IMR-90 (cell line): ENCODE results near the gene CHAC1. TPM values are rescaled to one million over a fixed set of nuclear protein-coding genes. Genes with fewer than 3 reads are reported as not detected.

ENCODE experiments used
- ATAC-seq: fragments of 200-7000 bp; cut with Tn5 transposase; 2 replicates; pipeline ENCODE4 v1.9.1; 2020; ENCODE audit warnings: low read depth, mild to moderate bottlenecking, moderate library complexity
- BruUV-seq: library from RNA; stranded (reverse); fragments of 400-500 nt; replicated peaks from 2 replicates; lab custom pipeline; 2021; lab: Mats Ljungman, UMichigan
- CTCF ChIA-PET: fragments of 300-600 bp; formaldehyde crosslinking; extraction: SDS; loops from one replicate; lab custom pipeline; 2021; ENCODE audit warnings: antibody characterized with exemption; lab: Yijun Ruan, JAX
- POLR2A ChIA-PET: fragments of 300-600 bp; sonication (Branson Sonifier 250); formaldehyde crosslinking; loops from one replicate; lab custom pipeline; 2022; ENCODE audit warnings: antibody characterized with exemption; ENCODE audit not compliant: unreplicated experiment; lab: Charles Lee
- DNase-seq: peaks from one replicate; pipeline ENCODE4 v3.0.0; 2013
- H2AFZ ChIP-seq: replicated peaks from 2 replicates; pipeline ENCODE3; 2013; ENCODE audit warnings: low read length, mild to moderate bottlenecking; ENCODE audit not compliant: poor library complexity
- H2AK5ac ChIP-seq: 2 replicates; pipeline ENCODE4 v1.6.1; 2013; ENCODE audit warnings: low read depth, low read length, inconsistent platforms
- H2AK9ac ChIP-seq: replicated peaks from 2 replicates; pipeline ENCODE3; 2013; ENCODE audit warnings: mild to moderate bottlenecking, low read depth, low read length, moderate library complexity; ENCODE audit not compliant: poor library complexity
- H2BK120ac ChIP-seq: 2 replicates; pipeline ENCODE4 v1.6.1; 2013; ENCODE audit warnings: low read depth, low read length, inconsistent platforms
- H2BK15ac ChIP-seq: 3 replicates; pipeline ENCODE4 v1.6.1; 2013; ENCODE audit warnings: low read depth, low read length, inconsistent platforms
- H2BK20ac ChIP-seq: 2 replicates; pipeline ENCODE4 v1.6.1; 2013; ENCODE audit warnings: low read depth, mild to moderate bottlenecking, inconsistent platforms, low read length, moderate library complexity
- H2BK5ac ChIP-seq: 2 replicates; pipeline ENCODE4 v1.6.1; 2013; ENCODE audit warnings: mild to moderate bottlenecking, low read depth, low read length, inconsistent platforms; ENCODE audit not compliant: poor library complexity, severe bottlenecking
- H3K14ac ChIP-seq: replicated peaks from 2 replicates; pipeline ENCODE4 v1.6.1; 2013; ENCODE audit warnings: low read depth, low read length, inconsistent platforms
- H3K18ac ChIP-seq: 2 replicates; pipeline ENCODE4 v1.6.1; 2013; ENCODE audit warnings: low read depth, low read length, control low read depth
- H3K23ac ChIP-seq: 2 replicates; pipeline ENCODE4 v1.6.1; 2013; ENCODE audit warnings: low read depth, low read length, inconsistent platforms
- H3K27ac ChIP-seq: 2 replicates; pipeline ENCODE4 v1.5.1; 2013; ENCODE audit warnings: mild to moderate bottlenecking, control low read depth, low read length; ENCODE audit not compliant: insufficient read depth
- H3K27me3 ChIP-seq: 2 replicates; pipeline ENCODE4 v1.6.1; 2013; ENCODE audit warnings: low read length; ENCODE audit not compliant: control insufficient read depth, insufficient read depth
- H3K36me3 ChIP-seq: 2 replicates; pipeline ENCODE4 v1.6.1; 2013; ENCODE audit warnings: low read length, mixed read lengths; ENCODE audit not compliant: control insufficient read depth, insufficient read depth
- H3K4ac ChIP-seq: 2 replicates; pipeline ENCODE4 v1.6.1; 2013; ENCODE audit warnings: low read depth, low read length, inconsistent platforms
- H3K4me1 ChIP-seq: 2 replicates; pipeline ENCODE4 v1.6.1; 2013; ENCODE audit warnings: low read length, mixed read lengths; ENCODE audit not compliant: control insufficient read depth, insufficient read depth
- H3K4me2 ChIP-seq: 2 replicates; pipeline ENCODE4 v1.6.1; 2013; ENCODE audit warnings: low read depth, mild to moderate bottlenecking, control low read depth, low read length, moderate library complexity
- H3K4me3 ChIP-seq: 2 replicates; pipeline ENCODE4 v1.5.1; 2013; ENCODE audit warnings: low read depth, mild to moderate bottlenecking, control low read depth, low read length, moderate library complexity; ENCODE audit not compliant: insufficient read depth
- H3K56ac ChIP-seq: 2 replicates; pipeline ENCODE4 v1.6.1; 2013; ENCODE audit warnings: low read length, inconsistent platforms; ENCODE audit not compliant: insufficient read depth; ENCODE audit errors: extremely low read depth
- H3K79me1 ChIP-seq, 2 experiments: 2 replicates each; pipeline ENCODE4 v1.6.1; 2013; ENCODE audit warnings: low read length in 2 of 2, inconsistent platforms in 1 of 2, low read depth in 1 of 2
- H3K9ac ChIP-seq: 2 replicates; pipeline ENCODE4 v1.6.1; 2013; ENCODE audit warnings: low read depth, low read length, control low read depth
- H3K9me1 ChIP-seq: 2 replicates; pipeline ENCODE4 v1.6.1; 2013; ENCODE audit warnings: low read length, inconsistent platforms; ENCODE audit not compliant: insufficient read depth
- H3K9me3 ChIP-seq: 2 replicates; pipeline ENCODE4 v1.6.1; 2013; ENCODE audit warnings: low read length; ENCODE audit not compliant: control insufficient read depth, insufficient read depth
- H4K20me1 ChIP-seq: 2 replicates; pipeline ENCODE4 v1.6.1; 2013; ENCODE audit warnings: low read length, inconsistent platforms; ENCODE audit not compliant: insufficient read depth
- H4K5ac ChIP-seq: 2 replicates; pipeline ENCODE4 v1.6.1; 2013; ENCODE audit warnings: mild to moderate bottlenecking, low read depth, low read length, control low read depth
- H4K8ac ChIP-seq, 2 experiments: 2 replicates each; pipeline ENCODE4 v1.6.1; 2013; ENCODE audit warnings: low read depth in 2 of 2, low read length in 2 of 2, control low read depth in 1 of 2, inconsistent platforms in 1 of 2
- H4K91ac ChIP-seq: 2 replicates; pipeline ENCODE4 v1.6.1; 2013; ENCODE audit warnings: low read depth, low read length, inconsistent platforms; ENCODE audit not compliant: insufficient read depth
- BHLHE40 ChIP-seq: fragments of 150-350 bp; IDR thresholded peaks from 2 replicates; pipeline ENCODE4 v1.6.1; 2016; ENCODE audit warnings: mild to moderate bottlenecking, low read depth, low read length
- CEBPB ChIP-seq: IDR thresholded peaks from 2 replicates; pipeline ENCODE4 v1.6.1; 2012; ENCODE audit warnings: low read depth, low read length, improper control_type of control experiment
- CHD1 ChIP-seq: IDR thresholded peaks from 2 replicates; pipeline ENCODE4 v1.6.1; 2012; ENCODE audit warnings: low read depth, low read length, improper control_type of control experiment
- ELK1 ChIP-seq: fragments of 150-350 bp; IDR thresholded peaks from 2 replicates; pipeline ENCODE4 v1.6.1; 2016; ENCODE audit warnings: low read depth, mild to moderate bottlenecking, low read length, moderate library complexity, borderline replicate concordance
- FOS ChIP-seq: fragments of 150-350 bp; IDR thresholded peaks from 2 replicates; pipeline ENCODE4 v1.6.1; 2016; ENCODE audit warnings: low read depth, low read length
- MAFK ChIP-seq: IDR thresholded peaks from 2 replicates; pipeline ENCODE4 v1.6.1; 2012; ENCODE audit warnings: low read depth, low read length, improper control_type of control experiment
- MXI1 ChIP-seq: IDR thresholded peaks from 2 replicates; pipeline ENCODE4 v1.6.1; 2012; ENCODE audit warnings: low read depth, mild to moderate bottlenecking, low read length, moderate library complexity, borderline replicate concordance
- NFE2L2 ChIP-seq: fragments of 150-350 bp; IDR thresholded peaks from 2 replicates; pipeline ENCODE4 v1.6.1; 2016; ENCODE audit warnings: low read depth, mild to moderate bottlenecking, low read length
- POLR2A ChIP-seq: IDR thresholded peaks from 2 replicates; pipeline ENCODE4 v1.6.1; 2012; ENCODE audit warnings: mild to moderate bottlenecking, low read depth, low read length
- RCOR1 ChIP-seq: IDR thresholded peaks from 2 replicates; pipeline ENCODE4 v1.6.1; 2012; ENCODE audit warnings: mild to moderate bottlenecking, low read length, improper control_type of control experiment; ENCODE audit not compliant: insufficient replicate concordance
- RFX5 ChIP-seq: IDR thresholded peaks from 2 replicates; pipeline ENCODE4 v1.8.0; 2012; ENCODE audit warnings: low read depth, mild to moderate bottlenecking, low read length, moderate library complexity
- USF2 ChIP-seq: fragments of 150-350 bp; IDR thresholded peaks from 2 replicates; pipeline ENCODE4 v1.6.1; 2017; ENCODE audit warnings: mild to moderate bottlenecking, antibody characterized with exemption, low read length, low read depth
- WGBS, 2 experiments: methylation state at CpG; one replicate each; pipeline versions ENCODE4 v1.1.5 to v1.1.7; 2013; ENCODE audit warnings: missing lambda C conversion rate in 2 of 2; ENCODE audit not compliant: insufficient read length in 1 of 2; ENCODE audit errors: extremely low coverage in 2 of 2; 5-methylcytosine and 5-hydroxymethylcytosine counted together
- dilution Hi-C: fragments of 300-500 bp; cut with HindIII; formaldehyde crosslinking; loops from one replicate; pipeline ENCODE4 v1.14.3; 2018; ENCODE audit warnings: low sequenced_read_pairs; ENCODE audit not compliant: unreplicated experiment
- in situ Hi-C: fragments of 300-500 bp; cut with MboI; formaldehyde crosslinking; loops from 3 replicates; pipeline ENCODE4 v1.14.3; 2019; ENCODE audit warnings: low sequenced_read_pairs, inconsistent platforms, mixed read lengths
- intact Hi-C: fragments of 100-400 bp; cut with micrococcal nuclease; formaldehyde crosslinking; loops from 2 replicates; pipeline ENCODE4 v1.10.0; 2022
- polyA plus RNA-seq, 3 experiments: library from polyadenylated mRNA; depleted of rRNA; stranded (reverse); fragments of >200 nt; gene quantifications; 2 replicates each; pipeline ENCODE4 v1.2.3, GENCODE V29; 2012; ENCODE audit warnings: low replicate concordance in 1 of 3
- total RNA-seq: library from RNA; depleted of rRNA; stranded (reverse); fragments of >200 nt; gene quantifications from 2 replicates; pipeline ENCODE4 v1.2.3, GENCODE V29; 2012

Gene CHAC1
- total and polyA plus RNA-seq, 2 of the 4 experiments (the other 2 are of a cell fraction): 51.3 to 77.8 TPM

- H4K5ac ChIP-seq: no peak overlapping the region
- dilution Hi-C loops (no loop called here), intact Hi-C loops (no loop called here), in situ Hi-C loops (no loop called here)
- H2BK20ac ChIP-seq: no peak overlapping the region
- peaks cover 4% of the 10 kb centered on the region for H3K9me1 ChIP-seq
- H2AK9ac ChIP-seq: no peak overlapping the region
- ChIA-PET CTCF (no interaction called here), POLR2A (no interaction called here)
- H2BK15ac ChIP-seq: no peak overlapping the region
- no peak overlapping the region for H3K4ac ChIP-seq
- no peak overlapping the region for H3K14ac ChIP-seq
- H3K23ac ChIP-seq: no peak overlapping the region
- no peak overlapping the region; the same call in 1 of the 2 replicates for H4K91ac ChIP-seq
- peak overlapping the region; percentile 49 for H2AFZ ChIP-seq
- TF ChIP-seq RCOR1 (no peak), BHLHE40 (no peak), POLR2A (no peak), ELK1 (no peak), NFE2L2 (no peak), RFX5 (no peak), MAFK (no peak), CEBPB (no peak), CHD1 (no peak), USF2 (no peak), MXI1 (no peak), FOS (no peak)
- H3K4me3 ChIP-seq: no peak overlapping the region
- no peak overlapping the region for H3K4me2 ChIP-seq
- no peaks in the 10 kb centered on the region for H4K20me1 ChIP-seq
- H3K36me3 ChIP-seq: no peaks in the 10 kb centered on the region
- H3K9ac ChIP-seq: no peak overlapping the region
- peak overlapping the region; percentile 91 for H2AK5ac ChIP-seq
- H2BK120ac ChIP-seq: no peak overlapping the region
- BruUV-seq: no TSS peak
- H3K4me1 ChIP-seq: peaks cover 4% of the 10 kb centered on the region; the same call in 1 of the 2 replicates
- H3K79me1 ChIP-seq: no peaks in the 10 kb centered on the region
- H3K27ac ChIP-seq: no peak overlapping the region
- H3K9me3 ChIP-seq: no peaks in the 10 kb centered on the region
- H3K27me3 ChIP-seq: no peaks in the 10 kb centered on the region
- no peak overlapping the region for H2BK5ac ChIP-seq
- ATAC-seq (no peak), DNase-seq (no peak)
- no peak overlapping the region for H3K18ac ChIP-seq
- H3K56ac ChIP-seq: no peak overlapping the region
- 100% methylated on average over 8 of the region's 12 CpGs; no CpG with 5 or more reads in 1 of the 2 experiments for WGBS, 2 experiments
- no peak overlapping the region for H4K8ac ChIP-seq
Measured at GRCh38 chr15:40914013-40914412, 39.3 kb upstream of the CHAC1 start.
